ENCODE data around the gene ARHGAP15.

The ARHGAP15 gene

GRCh38 chr2:143545949-143546255, 416.7 kb downstream of the ARHGAP15 start:
- DNase-seq: no peak

GRCh38 chr2:143548032-143548431, 418.8 kb downstream of the ARHGAP15 start:
- no peak for DNase-seq

GRCh38 chr2:143550500-143550899, 421.3 kb downstream of the ARHGAP15 start:
- DNase-seq: no peak

- no peak for DNase-seq
These were observed 422.9 kb downstream of the ARHGAP15 start for GRCh38 chr2:143551971-143552650.

- DNase-seq: no peak
These were observed 424.0 kb downstream of the ARHGAP15 start for GRCh38 chr2:143553261-143553660.

GRCh38 chr2:143558665-143559064, 429.4 kb downstream of the ARHGAP15 start:
- DNase-seq: no peak

GRCh38 chr2:143559147-143559546, 429.9 kb downstream of the ARHGAP15 start:
- no peak for DNase-seq

- DNase-seq: no peak
These were observed 431.5 kb downstream of the ARHGAP15 start for GRCh38 chr2:143560724-143561123.

- no peak for DNase-seq
These were observed 435.2 kb downstream of the ARHGAP15 start for GRCh38 chr2:143564419-143564818.

- no peak for DNase-seq
These were observed 442.5 kb downstream of the ARHGAP15 start for GRCh38 chr2:143571747-143572146.

- DNase-seq: no peak
These were observed 443.2 kb downstream of the ARHGAP15 start for GRCh38 chr2:143572421-143572820.

- no peak for DNase-seq
These were observed 444.9 kb downstream of the ARHGAP15 start for GRCh38 chr2:143574069-143574468.

- no peak for DNase-seq
These were observed 446.1 kb downstream of the ARHGAP15 start for GRCh38 chr2:143575340-143575739.

- DNase-seq: no peak
These were observed 448.3 kb downstream of the ARHGAP15 start for GRCh38 chr2:143577489-143577888.

- no peak for DNase-seq
These were observed 450.2 kb downstream of the ARHGAP15 start for GRCh38 chr2:143579456-143579855.

GRCh38 chr2:143581134-143581533, 451.9 kb downstream of the ARHGAP15 start:
- DNase-seq: no peak

- no peak for DNase-seq
These were observed 453.0 kb downstream of the ARHGAP15 start for GRCh38 chr2:143582046-143582747.

- no peak for DNase-seq
These were observed 455.7 kb downstream of the ARHGAP15 start for GRCh38 chr2:143584936-143585335.

GRCh38 chr2:143586119-143586518, 456.9 kb downstream of the ARHGAP15 start:
- DNase-seq: no peak

GRCh38 chr2:143588746-143589145, 459.5 kb downstream of the ARHGAP15 start:
- no peak for DNase-seq

- no peak for DNase-seq
These were observed 464.9 kb downstream of the ARHGAP15 start for GRCh38 chr2:143594161-143594560.

GRCh38 chr2:143594745-143595144, 465.5 kb downstream of the ARHGAP15 start:
- DNase-seq: no peak

GRCh38 chr2:143600116-143600515, 470.9 kb downstream of the ARHGAP15 start:
- DNase-seq: no peak

- DNase-seq: no peak
These were observed 472.6 kb downstream of the ARHGAP15 start for GRCh38 chr2:143601828-143602227.
